HepG2 (cell line): ENCODE data around the gene OBI1. TPM values are rescaled to one million over a fixed set of nuclear protein-coding genes. Genes with fewer than 3 reads are reported as not detected.

ENCODE experiments used
- ATAC-seq: fragments of 200-7000 bp; cut with Tn5 transposase; 3 replicates; pipeline ENCODE4 v1.9.1; 2020; ENCODE audit warnings: mild to moderate bottlenecking, moderate library complexity
- BruUV-seq: library from RNA; stranded (reverse); fragments of 400-500 nt; replicated peaks from 2 replicates; lab custom pipeline; 2021; lab: Mats Ljungman, UMichigan
- CTCF ChIA-PET: fragments of 300-600 bp; formaldehyde crosslinking; extraction: SDS; loops from one replicate; lab custom pipeline; 2021; ENCODE audit warnings: low total read pairs, inconsistent platforms, low intra/inter-chr PET ratio; lab: Yijun Ruan, JAX
- POLR2A ChIA-PET: fragments of 350-600 bp; sonication (Branson Sonifier 250); formaldehyde crosslinking; loops from one replicate; lab custom pipeline; 2020; ENCODE audit warnings: antibody characterized with exemption, inconsistent platforms; lab: Yijun Ruan, JAX
- DNase-seq: peaks from one replicate; pipeline ENCODE4 v3.0.0-alpha.2; 2015; ENCODE audit warnings: low spot score
- FAIRE-seq: peaks from 3 replicates; lab custom pipeline; 2011; peaks lifted over from hg19 to GRCh38; lab: Jason Lieb, UNC
- H2AFZ ChIP-seq: one replicate; pipeline ENCODE4 v1.6.1; 2011; ENCODE audit warnings: low read length, inconsistent platforms
- H3K27ac ChIP-seq: fragments of 300-600 bp; 3 replicates; pipeline ENCODE4 v1.8.0; 2011; ENCODE audit warnings: mixed run types, mild to moderate bottlenecking, mixed read lengths, low read length, inconsistent platforms; ENCODE audit not compliant: insufficient read depth; ENCODE audit errors: extremely low read length
- H3K27me3 ChIP-seq, 2 experiments: fragments of 200-600 bp in 1 of 2; 2 replicates in 1 of 2; 3 replicates in 1 of 2; pipeline versions ENCODE4 v1.6.0 to v1.8.0; 2011; ENCODE audit warnings: low read length in 2 of 2, mild to moderate bottlenecking in 2 of 2, moderate library complexity in 2 of 2, inconsistent platforms in 1 of 2; ENCODE audit not compliant: insufficient read depth in 2 of 2, control insufficient read depth in 1 of 2
- H3K36me3 ChIP-seq, 2 experiments: fragments of 200-600 bp in 1 of 2; replicated peaks in 1 of 2; 2 replicates in 1 of 2; 3 replicates in 1 of 2; pipeline versions ENCODE4 v1.5.1 to v1.8.0; 2011; ENCODE audit warnings: low read length in 2 of 2, inconsistent platforms in 1 of 2; ENCODE audit not compliant: insufficient read depth in 2 of 2, control insufficient read depth in 1 of 2
- H3K4me1 ChIP-seq: 2 replicates; pipeline ENCODE4 v1.5.1; 2012; ENCODE audit warnings: low read length, inconsistent platforms; ENCODE audit not compliant: insufficient read depth
- H3K4me2 ChIP-seq: 2 replicates; pipeline ENCODE4 v1.6.0; 2011; ENCODE audit warnings: low read depth, low read length, inconsistent platforms
- H3K4me3 ChIP-seq, 3 experiments: fragments of 200-600 bp in 1 of 3; sonication (generic), shearing (Covaris generic) in 1 of 3; replicated peaks in 1 of 3; 2 replicates each; pipeline ENCODE4 v1.5.1; 2011 to 2016; ENCODE audit warnings: low read length in 3 of 3, inconsistent platforms in 2 of 3, low read depth in 2 of 3, mild to moderate bottlenecking in 2 of 3, control low read depth in 1 of 3, mixed read lengths in 1 of 3; ENCODE audit not compliant: insufficient read depth in 1 of 3
- H3K79me2 ChIP-seq: one replicate; pipeline ENCODE4 v1.6.1; 2011; ENCODE audit warnings: low read length, inconsistent platforms; ENCODE audit not compliant: insufficient read depth
- H3K9ac ChIP-seq: 2 replicates; pipeline ENCODE4 v1.6.0; 2011; ENCODE audit warnings: mild to moderate bottlenecking, low read depth, low read length, inconsistent platforms; ENCODE audit not compliant: insufficient read depth
- H3K9me3 ChIP-seq: 2 replicates; pipeline ENCODE4 v1.5.1; 2012; ENCODE audit warnings: mild to moderate bottlenecking, low read length
- H4K20me1 ChIP-seq: 2 replicates; pipeline ENCODE4 v1.6.0; 2011; ENCODE audit warnings: inconsistent platforms, mild to moderate bottlenecking, low read length, moderate library complexity; ENCODE audit not compliant: insufficient read depth
- ELF4 ChIP-seq: sonication (generic); formaldehyde crosslinking; IDR thresholded peaks from 2 replicates; pipeline ENCODE4 v1.5.0; 2020; ENCODE audit warnings: missing genetic modification reagents, mild to moderate bottlenecking, moderate library complexity, borderline replicate concordance
- FIP1L1 ChIP-seq: fragments of 200-400 bp; formaldehyde crosslinking; IDR thresholded peaks from 2 replicates; pipeline ENCODE4 v1.6.1; 2018; ENCODE audit warnings: low read depth, mild to moderate bottlenecking, low read length, moderate library complexity, borderline replicate concordance; ENCODE audit not compliant: insufficient read depth
- GTF2F1 ChIP-seq: fragments of 150-350 bp; IDR thresholded peaks from 2 replicates; pipeline ENCODE4 v1.6.1; 2014; ENCODE audit warnings: low read length
- STAT5B ChIP-seq: sonication (generic); formaldehyde crosslinking; IDR thresholded peaks from 2 replicates; pipeline ENCODE4 v1.4.0; 2020; ENCODE audit warnings: missing genetic modification reagents
- TGIF2 ChIP-seq: IDR thresholded peaks from 2 replicates; pipeline ENCODE4 v1.6.1; 2016; ENCODE audit warnings: control low read depth, missing compliant biosample characterization
- TOPORS ChIP-seq: sonication (generic); formaldehyde crosslinking; IDR thresholded peaks from 2 replicates; pipeline ENCODE4 v1.8.0; 2023; ENCODE audit warnings: mild to moderate bottlenecking, missing genetic modification reagents
- ZNF143 ChIP-seq: sonication (generic); formaldehyde crosslinking; IDR thresholded peaks from 2 replicates; pipeline ENCODE4 v1.4.0; 2020; ENCODE audit warnings: missing genetic modification reagents
- ZNF296 ChIP-seq: sonication (generic); formaldehyde crosslinking; conservative IDR thresholded peaks from 2 replicates; pipeline ENCODE4 v1.5.0; 2020; ENCODE audit warnings: mild to moderate bottlenecking, missing genetic modification reagents
- ZNF589 ChIP-seq: sonication (generic); formaldehyde crosslinking; conservative IDR thresholded peaks from 2 replicates; pipeline ENCODE4 v1.8.0; 2022; ENCODE audit warnings: mild to moderate bottlenecking, moderate library complexity, missing genetic modification reagents
- ZNF619 ChIP-seq: sonication (generic); formaldehyde crosslinking; IDR thresholded peaks from 2 replicates; pipeline ENCODE4 v1.4.0; 2020; ENCODE audit warnings: mild to moderate bottlenecking, missing genetic modification reagents
- ZNF747 ChIP-seq: sonication (generic); formaldehyde crosslinking; IDR thresholded peaks from 2 replicates; pipeline ENCODE4 v1.8.1; 2023; ENCODE audit warnings: missing genetic modification reagents, mild to moderate bottlenecking, borderline replicate concordance
- WGBS: methylation state at CpG from one replicate; pipeline ENCODE4 v1.1.6; 2017; ENCODE audit warnings: low lambda C conversion rate; 5-methylcytosine and 5-hydroxymethylcytosine counted together
- in situ Hi-C: cut with HindIII; loops from 2 replicates; pipeline ENCODE4 v1.10.0; 2017; ENCODE audit warnings: low pct_unique_long_range_greater_than_20kb; ENCODE audit not compliant: extremely low pct_ligation_motif_present
- intact Hi-C: fragments of 100-400 bp; cut with micrococcal nuclease; formaldehyde crosslinking; loops from one replicate; pipeline ENCODE4 v1.10.0; 2022; ENCODE audit not compliant: unreplicated experiment
- polyA plus RNA-seq, 8 experiments: library from polyadenylated mRNA; depleted of rRNA in 3 of 8; stranded (reverse) in 7 of 8; unstranded in 1 of 8; fragments of >200 nt; fragmentation: Illumina TruSeq in 4 of 8; extraction: Trizol in 4 of 8; gene quantifications; 2 replicates each; pipeline versions ENCODE4 v1.2.1 to v1.2.3, GENCODE V29; 2011 to 2016; ENCODE audit warnings: low read depth in 4 of 8, missing spikeins in 1 of 8, mixed read lengths in 1 of 8; ENCODE audit not compliant: insufficient read depth in 1 of 8
- total RNA-seq, 5 experiments: library from RNA; depleted of rRNA; stranded (reverse); fragments of >200 nt; fragmentation: Illumina TruSeq; extraction: Trizol; gene quantifications; 2 replicates each; pipeline ENCODE4 v1.2.3, GENCODE V29; 2016; ENCODE audit warnings: low read depth in 1 of 5
- TF ChIP-seq, protein P1 (sequence below): sonication (generic); formaldehyde crosslinking; IDR thresholded peaks from 2 replicates; pipeline ENCODE4 v1.4.0; 2020; ENCODE audit warnings: missing genetic modification reagents
- TF ChIP-seq, protein P2 (sequence below): sonication (generic); IDR thresholded peaks from 2 replicates; pipeline ENCODE4 v1.6.1; 2016; ENCODE audit warnings: low read depth, borderline replicate concordance
- TF ChIP-seq, protein P3 (sequence below): sonication (generic); formaldehyde crosslinking; IDR thresholded peaks from 2 replicates; pipeline ENCODE4 v1.5.0; 2020; ENCODE audit warnings: missing genetic modification reagents

The OBI1 gene
- total and polyA plus RNA-seq, 2 of the 13 experiments (the other 11 are each of a cell fraction or from before 2014, with no cell fraction given): 7.8 to 23.5 TPM

DNA sequence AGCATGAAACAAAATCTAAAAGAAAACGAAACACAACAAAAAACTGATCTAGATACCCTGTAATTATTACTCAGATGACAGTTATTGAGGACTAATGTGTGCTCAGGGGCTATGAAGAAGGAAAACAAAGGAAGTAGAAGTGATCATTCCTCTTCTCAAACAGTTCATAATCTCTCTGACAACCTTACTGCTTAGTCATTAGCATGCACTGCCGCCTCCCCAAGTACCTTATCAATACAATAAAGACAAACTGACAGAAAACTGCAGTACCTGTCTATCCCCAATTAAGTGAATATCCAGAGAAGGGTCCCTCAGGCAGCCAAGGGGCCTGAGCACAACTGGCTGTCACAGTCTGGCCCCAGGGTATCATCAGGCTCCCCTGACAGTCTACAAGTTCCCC lies 33.6 kb downstream of the OBI1 start:
- no TSS peak for BruUV-seq
- no peak overlapping the region for H3K4me3 ChIP-seq
- WGBS: 100% methylated on average over 2 of the region's 2 CpGs
- H3K36me3 ChIP-seq: peaks cover 3 to 36% of the 10 kb centered on the region in 2 experiments
- POLR2A ChIA-PET: no interaction called here
- in situ Hi-C loops (no loop called here), intact Hi-C loops (no loop called here)
- H3K27ac ChIP-seq: no peak overlapping the region
- DNase-seq (no peak), ATAC-seq (no peak), FAIRE-seq (no peak)
- CTCF ChIA-PET: no interaction called here
- no peak overlapping the region for H3K9ac ChIP-seq
- TF ChIP-seq TGIF2: no peak
- TF ChIP-seq STAT5B (CRISPR knock-in tag): no peak
- no peak for TF ChIP-seq ZNF589 (CRISPR knock-in tag)
- no peak for TF ChIP-seq ZNF296 (CRISPR knock-in tag)
- TF ChIP-seq ELF4 (CRISPR knock-in tag): no peak
- no peak for TF ChIP-seq ZNF747 (CRISPR knock-in tag)
- TF ChIP-seq, protein P1, sequence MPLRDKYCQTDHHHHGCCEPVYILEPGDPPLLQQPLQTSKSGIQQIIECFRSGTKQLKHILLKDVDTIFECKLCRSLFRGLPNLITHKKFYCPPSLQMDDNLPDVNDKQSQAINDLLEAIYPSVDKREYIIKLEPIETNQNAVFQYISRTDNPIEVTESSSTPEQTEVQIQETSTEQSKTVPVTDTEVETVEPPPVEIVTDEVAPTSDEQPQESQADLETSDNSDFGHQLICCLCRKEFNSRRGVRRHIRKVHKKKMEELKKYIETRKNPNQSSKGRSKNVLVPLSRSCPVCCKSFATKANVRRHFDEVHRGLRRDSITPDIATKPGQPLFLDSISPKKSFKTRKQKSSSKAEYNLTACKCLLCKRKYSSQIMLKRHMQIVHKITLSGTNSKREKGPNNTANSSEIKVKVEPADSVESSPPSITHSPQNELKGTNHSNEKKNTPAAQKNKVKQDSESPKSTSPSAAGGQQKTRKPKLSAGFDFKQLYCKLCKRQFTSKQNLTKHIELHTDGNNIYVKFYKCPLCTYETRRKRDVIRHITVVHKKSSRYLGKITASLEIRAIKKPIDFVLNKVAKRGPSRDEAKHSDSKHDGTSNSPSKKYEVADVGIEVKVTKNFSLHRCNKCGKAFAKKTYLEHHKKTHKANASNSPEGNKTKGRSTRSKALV (CRISPR knock-in tag): no peak
- TF ChIP-seq FIP1L1: no peak
- no peak for TF ChIP-seq ZNF619 (CRISPR knock-in tag)
- no peak for TF ChIP-seq GTF2F1
- no peak for TF ChIP-seq ZNF143 (CRISPR knock-in tag)
- TF ChIP-seq, protein P2, sequence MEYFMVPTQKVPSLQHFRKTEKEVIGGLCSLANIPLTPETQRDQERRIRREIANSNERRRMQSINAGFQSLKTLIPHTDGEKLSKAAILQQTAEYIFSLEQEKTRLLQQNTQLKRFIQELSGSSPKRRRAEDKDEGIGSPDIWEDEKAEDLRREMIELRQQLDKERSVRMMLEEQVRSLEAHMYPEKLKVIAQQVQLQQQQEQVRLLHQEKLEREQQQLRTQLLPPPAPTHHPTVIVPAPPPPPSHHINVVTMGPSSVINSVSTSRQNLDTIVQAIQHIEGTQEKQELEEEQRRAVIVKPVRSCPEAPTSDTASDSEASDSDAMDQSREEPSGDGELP: no peak
- TF ChIP-seq TOPORS (CRISPR knock-in tag): no peak
- TF ChIP-seq, protein P3, sequence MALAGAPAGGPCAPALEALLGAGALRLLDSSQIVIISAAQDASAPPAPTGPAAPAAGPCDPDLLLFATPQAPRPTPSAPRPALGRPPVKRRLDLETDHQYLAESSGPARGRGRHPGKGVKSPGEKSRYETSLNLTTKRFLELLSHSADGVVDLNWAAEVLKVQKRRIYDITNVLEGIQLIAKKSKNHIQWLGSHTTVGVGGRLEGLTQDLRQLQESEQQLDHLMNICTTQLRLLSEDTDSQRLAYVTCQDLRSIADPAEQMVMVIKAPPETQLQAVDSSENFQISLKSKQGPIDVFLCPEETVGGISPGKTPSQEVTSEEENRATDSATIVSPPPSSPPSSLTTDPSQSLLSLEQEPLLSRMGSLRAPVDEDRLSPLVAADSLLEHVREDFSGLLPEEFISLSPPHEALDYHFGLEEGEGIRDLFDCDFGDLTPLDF (CRISPR knock-in tag): no peak
- H2AFZ ChIP-seq: no peak overlapping the region
- no peaks in the 10 kb centered on the region; the same call in 1 of the 2 replicates for H3K4me1 ChIP-seq
- no peaks in the 10 kb centered on the region for H3K27me3 ChIP-seq
- H3K9me3 ChIP-seq: no peaks in the 10 kb centered on the region
- H4K20me1 ChIP-seq: no peaks in the 10 kb centered on the region
- H3K4me2 ChIP-seq: no peak overlapping the region
- no peaks in the 10 kb centered on the region for H3K79me2 ChIP-seq
